ENCODE measurements around the gene BSG.
A peak's percentile ranks its signal among the peaks of the same experiment; 100 is the strongest.

BSG gene

DNA sequence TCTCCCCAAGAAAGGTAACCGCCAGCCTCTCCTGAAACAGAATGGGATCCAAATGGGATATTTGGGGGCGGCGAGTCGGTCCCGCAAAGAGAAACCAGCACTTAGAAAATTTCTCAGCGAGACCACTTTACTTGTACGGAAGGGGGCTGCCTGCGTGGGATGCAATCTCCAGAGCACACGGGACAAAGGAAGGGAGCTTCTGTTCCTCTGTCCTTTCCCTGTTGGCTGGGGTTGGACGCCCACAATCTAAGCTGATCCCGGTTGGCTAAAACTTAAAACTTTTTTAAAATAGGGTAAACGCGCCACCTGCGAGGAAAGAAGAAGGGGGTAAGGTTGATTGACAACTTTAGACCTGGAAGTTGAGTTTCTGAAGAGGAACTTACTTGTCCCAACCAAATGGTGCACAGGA, 826 bp upstream of the BSG start:
- H3F3A ChIP-seq (ENCODE audit: control insufficient read depth, insufficient read depth) = peaks cover 15% of the 10 kb centered on the region
- H3K9me2 ChIP-seq (replicated peaks; ENCODE audit: control insufficient read depth, low read length) = no peaks in the 10 kb centered on the region
- TF ChIP-seq, protein P1, sequence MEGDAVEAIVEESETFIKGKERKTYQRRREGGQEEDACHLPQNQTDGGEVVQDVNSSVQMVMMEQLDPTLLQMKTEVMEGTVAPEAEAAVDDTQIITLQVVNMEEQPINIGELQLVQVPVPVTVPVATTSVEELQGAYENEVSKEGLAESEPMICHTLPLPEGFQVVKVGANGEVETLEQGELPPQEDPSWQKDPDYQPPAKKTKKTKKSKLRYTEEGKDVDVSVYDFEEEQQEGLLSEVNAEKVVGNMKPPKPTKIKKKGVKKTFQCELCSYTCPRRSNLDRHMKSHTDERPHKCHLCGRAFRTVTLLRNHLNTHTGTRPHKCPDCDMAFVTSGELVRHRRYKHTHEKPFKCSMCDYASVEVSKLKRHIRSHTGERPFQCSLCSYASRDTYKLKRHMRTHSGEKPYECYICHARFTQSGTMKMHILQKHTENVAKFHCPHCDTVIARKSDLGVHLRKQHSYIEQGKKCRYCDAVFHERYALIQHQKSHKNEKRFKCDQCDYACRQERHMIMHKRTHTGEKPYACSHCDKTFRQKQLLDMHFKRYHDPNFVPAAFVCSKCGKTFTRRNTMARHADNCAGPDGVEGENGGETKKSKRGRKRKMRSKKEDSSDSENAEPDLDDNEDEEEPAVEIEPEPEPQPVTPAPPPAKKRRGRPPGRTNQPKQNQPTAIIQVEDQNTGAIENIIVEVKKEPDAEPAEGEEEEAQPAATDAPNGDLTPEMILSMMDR (IDR thresholded peaks at IDR 0.05; ENCODE audit: low read depth, low read length, poor library complexity, severe bottlenecking) = no peak
- TF ChIP-seq EZH2phosphoT487 (IDR thresholded peaks at IDR 0.05; ENCODE audit: borderline replicate concordance, low read length) = no peak
- no peaks in the 10 kb centered on the region for H3K9me3 ChIP-seq (ENCODE audit: control insufficient read depth, insufficient read depth, low read length)
- H3K79me2 ChIP-seq (ENCODE audit: control insufficient read depth, low read length) = peaks cover 50% of the 10 kb centered on the region
- H3K27me3 ChIP-seq (ENCODE audit: control insufficient read depth, low read length) = no peaks in the 10 kb centered on the region
- H3K4me2 ChIP-seq (ENCODE audit: low read length) = peak overlapping the region; percentile 78
- peaks cover 16% of the 10 kb centered on the region for H4K20me1 ChIP-seq (ENCODE audit: control insufficient read depth, insufficient read depth, low read depth, low read length)
- H3K4me3 ChIP-seq (ENCODE audit: low read length) = peak overlapping the region; percentile 95
- peaks cover 41% of the 10 kb centered on the region for H3K36me3 ChIP-seq (ENCODE audit: control insufficient read depth, low read length)
- peaks cover 21% of the 10 kb centered on the region for H3K4me1 ChIP-seq (ENCODE audit: control insufficient read depth, low read length)
- peak overlapping the region; percentile 96 for H3K27ac ChIP-seq (ENCODE audit: low read depth, low read length)

GRCh38 chr19:572743-573518, 535 bp downstream of the BSG start:
- Histone ChIP-seq H3K79me2 (ENCODE audit: control insufficient read depth, low read length) (peaks cover 64% of the 10 kb centered on the region), H3K4me1 (ENCODE audit: control insufficient read depth, low read length) (peaks cover 21% of the 10 kb centered on the region), H3K4me3 (ENCODE audit: low read length) (peak overlapping the region; percentile 95), H4K20me1 (ENCODE audit: control insufficient read depth, insufficient read depth, low read depth, low read length) (peaks cover 22% of the 10 kb centered on the region), H3K9me3 (ENCODE audit: control insufficient read depth, insufficient read depth, low read length) (no peaks in the 10 kb centered on the region), H3F3A (ENCODE audit: control insufficient read depth, insufficient read depth) (peaks cover 15% of the 10 kb centered on the region), H3K27me3 (ENCODE audit: control insufficient read depth, low read length) (no peaks in the 10 kb centered on the region), H3K27ac (ENCODE audit: low read depth, low read length) (peak overlapping the region; percentile 44), H3K36me3 (ENCODE audit: control insufficient read depth, low read length) (peaks cover 49% of the 10 kb centered on the region), H3K9me2 (replicated peaks; ENCODE audit: control insufficient read depth, low read length) (no peaks in the 10 kb centered on the region), H3K4me2 (ENCODE audit: low read length) (peak overlapping the region; percentile 95)
- TF ChIP-seq, protein P1 (IDR thresholded peaks at IDR 0.05; ENCODE audit: low read depth, low read length, poor library complexity, severe bottlenecking) = no peak
- no peak for TF ChIP-seq EZH2phosphoT487 (IDR thresholded peaks at IDR 0.05; ENCODE audit: borderline replicate concordance, low read length)

DNA sequence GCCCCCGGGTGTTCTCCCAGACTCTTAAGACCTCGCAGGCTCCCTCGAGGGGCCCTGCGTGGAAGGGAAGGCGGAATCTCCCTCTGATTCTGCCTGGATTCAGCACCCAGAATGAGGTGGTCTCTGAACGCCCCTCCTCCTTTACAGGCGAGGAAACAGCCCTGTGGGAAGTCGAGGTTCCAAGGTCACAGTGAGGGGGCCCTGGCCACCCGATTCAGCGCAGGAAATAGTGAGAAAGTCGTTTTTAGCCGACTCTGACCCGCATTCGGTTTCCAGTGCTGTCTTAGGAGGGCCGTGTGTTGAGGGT, 1.1 kb downstream of the BSG start:
- Histone ChIP-seq H3K27ac (ENCODE audit: low read depth, low read length) (peak overlapping the region; percentile 44), H3K27me3 (ENCODE audit: control insufficient read depth, low read length) (no peaks in the 10 kb centered on the region), H3K9me2 (replicated peaks; ENCODE audit: control insufficient read depth, low read length) (no peaks in the 10 kb centered on the region), H3K4me2 (ENCODE audit: low read length) (peak overlapping the region; percentile 95), H3K79me2 (ENCODE audit: control insufficient read depth, low read length) (peaks cover 69% of the 10 kb centered on the region), H3F3A (ENCODE audit: control insufficient read depth, insufficient read depth) (peaks cover 15% of the 10 kb centered on the region), H3K4me1 (ENCODE audit: control insufficient read depth, low read length) (peaks cover 21% of the 10 kb centered on the region), H3K4me3 (ENCODE audit: low read length) (peak overlapping the region; percentile 95), H4K20me1 (ENCODE audit: control insufficient read depth, insufficient read depth, low read depth, low read length) (peaks cover 22% of the 10 kb centered on the region), H3K36me3 (ENCODE audit: control insufficient read depth, low read length) (peaks cover 54% of the 10 kb centered on the region), H3K9me3 (ENCODE audit: control insufficient read depth, insufficient read depth, low read length) (no peaks in the 10 kb centered on the region)
- no peak for TF ChIP-seq EZH2phosphoT487 (IDR thresholded peaks at IDR 0.05; ENCODE audit: borderline replicate concordance, low read length)
- TF ChIP-seq, protein P1 (IDR thresholded peaks at IDR 0.05; ENCODE audit: low read depth, low read length, poor library complexity, severe bottlenecking) = no peak
